Astrocyte (in vitro differentiated cells and primary cell): Measurements from ENCODE around the gene PPM1H.

Experiments
- CTCF ChIP-seq: IDR thresholded peaks from 2 replicates; pipeline ENCODE4 v1.5.1; 2011; ENCODE audit warnings: low read depth, mild to moderate bottlenecking, inconsistent platforms, low read length, moderate library complexity; ENCODE audit not compliant: insufficient read depth
- EZH2 ChIP-seq: IDR thresholded peaks from 2 replicates; pipeline ENCODE4 v1.6.1; 2012; ENCODE audit warnings: mild to moderate bottlenecking, low read length, inconsistent platforms; ENCODE audit not compliant: insufficient read depth

GRCh38 chr12:62801796-62802195 is 133.2 kb downstream of the PPM1H start:
- no peak for TF ChIP-seq CTCF
- no peak for TF ChIP-seq EZH2
